Stimulated activated effector memory CD8-positive, alpha-beta T cell treated with anti-CD3 and anti-CD28 coated beads, Interleukin-12 subunit alpha, Interleukin-12 subunit beta, amount 100 ng/mL, for 72 hours (primary cell): Measurements from ENCODE around the gene ERN2.

Source experiments
- ATAC-seq: fragments of 150-1000 bp; cut with Tn5 transposase; 2 replicates; pipeline ENCODE4 v1.10.0; 2021
- DNase-seq, 2 donors: peaks; one replicate each; pipeline ENCODE4 v3.0.0; 2021 to 2022; ENCODE audit warnings: low spot score in 2 of 2
- H3K27ac Mint-ChIP-seq: one replicate; pipeline ENCODE4 v1.8.0; 2022; ENCODE audit warnings: mild to moderate bottlenecking, mixed read lengths
- H3K36me3 Mint-ChIP-seq: one replicate; pipeline ENCODE4 v1.8.0; 2022; ENCODE audit warnings: mild to moderate bottlenecking, mixed read lengths
- H3K4me1 Mint-ChIP-seq: one replicate; pipeline ENCODE4 v1.8.0; 2022; ENCODE audit warnings: mixed read lengths
- H3K4me3 Mint-ChIP-seq: one replicate; pipeline ENCODE4 v1.8.0; 2022; ENCODE audit warnings: mild to moderate bottlenecking, mixed read lengths
- H3K9me3 Mint-ChIP-seq: one replicate; pipeline ENCODE4 v1.8.0; 2022; ENCODE audit warnings: mixed read lengths

ERN2 gene

DNA sequence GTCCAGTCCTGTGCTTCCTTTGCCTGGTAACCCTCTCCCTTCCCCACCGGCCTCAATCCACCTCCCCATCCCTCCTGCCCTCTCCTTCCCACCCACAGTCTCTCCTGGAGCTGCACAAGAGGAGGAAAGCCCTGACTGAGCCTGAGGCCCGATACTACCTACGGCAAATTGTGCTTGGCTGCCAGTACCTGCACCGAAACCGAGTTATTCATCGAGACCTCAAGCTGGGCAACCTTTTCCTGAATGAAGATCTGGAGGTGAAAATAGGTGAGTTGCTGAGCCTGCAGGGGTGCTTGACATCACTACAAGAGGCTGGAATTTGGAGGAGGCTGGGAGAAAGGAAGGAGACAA, 33.1 kb downstream of the ERN2 start:
- Mint-ChIP-seq H3K4me3 (peak overlapping the region; percentile 86), H3K4me1 (peaks cover 19% of the 10 kb centered on the region), H3K27ac (peak overlapping the region; percentile 83), H3K36me3 (peaks cover 63% of the 10 kb centered on the region), H3K9me3 (no peaks in the 10 kb centered on the region)
- no peak for ATAC-seq
- DNase-seq: no peak

DNA sequence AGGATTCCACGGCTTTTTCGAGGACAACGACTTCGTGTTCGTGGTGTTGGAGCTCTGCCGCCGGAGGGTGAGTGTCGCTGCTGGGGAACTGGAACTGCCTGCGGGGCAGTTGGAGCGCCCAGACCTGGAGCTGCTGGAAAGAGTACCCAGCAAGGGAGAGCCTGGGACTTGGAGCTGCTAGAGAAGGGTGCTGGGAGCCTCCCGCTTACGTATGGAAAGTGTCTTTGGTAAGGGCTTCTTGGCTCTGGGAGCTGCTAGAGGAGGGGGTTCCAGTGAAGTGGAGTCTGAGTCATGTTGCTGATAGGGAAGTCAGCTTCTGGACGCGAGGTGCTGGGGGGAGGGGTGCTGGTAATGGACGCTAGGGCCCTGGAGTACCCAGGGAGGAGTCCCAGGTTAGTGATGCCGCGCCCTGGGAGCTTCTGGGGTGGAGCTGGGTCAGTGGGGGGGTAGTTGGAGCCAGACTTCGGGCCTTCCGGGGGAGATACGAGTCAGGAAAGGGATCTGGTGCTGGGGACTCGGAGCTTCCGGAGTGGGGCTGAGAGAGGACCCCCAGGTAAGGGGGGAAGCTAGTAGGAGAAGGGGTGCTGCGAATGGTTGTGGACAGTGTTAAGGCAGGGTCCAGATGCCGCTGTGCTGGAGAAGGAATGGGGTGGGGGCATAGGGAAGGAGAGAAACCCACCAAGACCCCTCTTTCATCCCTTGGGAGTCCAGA, 33.6 kb downstream of the ERN2 start:
- DNase-seq (peak in 1 of 2 donors; percentile 59), ATAC-seq (peak; percentile 3)
- H3K27ac Mint-ChIP-seq: peak overlapping the region; percentile 83
- peaks cover 19% of the 10 kb centered on the region for H3K4me1 Mint-ChIP-seq
- peak overlapping the region; percentile 86 for H3K4me3 Mint-ChIP-seq
- no peaks in the 10 kb centered on the region for H3K9me3 Mint-ChIP-seq
- peaks cover 63% of the 10 kb centered on the region for H3K36me3 Mint-ChIP-seq

DNA sequence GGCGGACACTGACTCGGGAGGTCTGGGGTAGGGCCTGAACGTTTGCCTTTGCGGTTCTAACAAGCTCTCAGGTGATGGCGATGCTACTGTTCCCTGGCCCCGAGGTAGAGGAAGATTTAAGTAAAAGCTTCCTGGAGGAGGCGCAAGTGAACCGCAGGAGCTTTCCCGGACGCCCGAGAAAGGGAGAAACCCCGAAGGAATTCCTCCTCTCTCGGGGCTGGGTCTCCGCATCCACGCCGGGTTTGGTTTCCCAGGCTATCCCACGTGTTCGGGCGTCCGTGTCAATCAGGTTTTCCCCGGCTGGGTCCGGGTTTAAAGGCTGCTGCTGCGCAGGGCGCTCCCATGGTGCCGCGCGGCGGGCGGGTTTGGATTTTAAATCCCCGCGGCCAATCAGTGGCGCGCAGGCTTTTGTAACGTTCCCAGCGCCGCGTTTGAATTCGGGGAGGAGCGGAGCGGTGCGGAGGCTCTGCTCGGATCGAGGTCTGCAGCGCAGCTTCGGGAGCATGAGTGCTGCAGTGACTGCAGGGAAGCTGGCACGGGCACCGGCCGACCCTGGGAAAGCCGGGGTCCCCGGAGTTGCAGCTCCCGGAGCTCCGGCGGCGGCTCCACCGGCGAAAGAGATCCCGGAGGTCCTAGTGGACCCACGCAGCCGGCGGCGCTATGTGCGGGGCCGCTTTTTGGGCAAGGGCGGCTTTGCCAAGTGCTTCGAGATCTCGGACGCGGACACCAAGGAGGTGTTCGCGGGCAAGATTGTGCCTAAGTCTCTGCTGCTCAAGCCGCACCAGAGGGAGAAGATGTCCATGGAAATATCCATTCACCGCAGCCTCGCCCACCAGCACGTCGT, 34.4 kb downstream of the ERN2 start, which contains the start of gene PLK1:
TSS of gene PLK1 (plus strand) at position 460 of the 844 bp plus-strand sequence. CDS start at position 504, 44 bp downstream.
- peaks cover 63% of the 10 kb centered on the region for H3K36me3 Mint-ChIP-seq

DNA sequence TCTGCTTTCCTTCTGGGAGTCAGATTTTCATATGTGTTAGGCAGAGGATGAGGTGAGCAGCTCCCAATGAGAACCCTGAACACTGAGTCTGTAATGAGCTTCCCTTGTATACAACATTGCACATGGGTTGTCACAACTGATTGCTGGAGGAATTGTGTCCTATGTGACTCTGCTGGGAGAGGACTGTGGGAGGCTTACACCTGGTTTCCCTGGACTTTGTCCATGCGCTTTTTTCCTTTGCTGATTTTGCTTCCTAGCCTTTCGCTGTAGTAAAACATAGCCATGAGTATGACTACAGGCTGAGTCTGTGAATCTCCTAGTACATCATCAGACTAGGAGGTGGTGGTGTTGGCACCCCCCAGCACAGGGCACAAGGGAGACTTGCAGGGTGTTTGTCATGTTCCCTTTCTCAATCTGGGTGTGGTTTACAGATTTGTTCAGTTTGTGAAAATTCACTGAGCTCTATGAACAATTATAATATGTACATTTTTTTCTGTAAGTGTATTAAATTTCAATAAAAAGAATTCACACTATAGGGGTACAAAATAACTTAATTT, 36.0 kb downstream of the ERN2 start:
- Mint-ChIP-seq H3K27ac (peak overlapping the region; percentile 58), H3K9me3 (no peaks in the 10 kb centered on the region), H3K4me3 (no peak overlapping the region), H3K36me3 (peaks cover 58% of the 10 kb centered on the region), H3K4me1 (peaks cover 19% of the 10 kb centered on the region)
- no peak for DNase-seq
- ATAC-seq: no peak

More for the DNA sequence above, 34.4 kb downstream of the ERN2 start, which contains the start of gene PLK1:
- ATAC-seq (peak; percentile 97), DNase-seq (peak; percentile 57 to 91)
- Mint-ChIP-seq H3K4me1 (peaks cover 19% of the 10 kb centered on the region), H3K27ac (peak within 1 kb of the TSS; percentile 83), H3K9me3 (no peaks in the 10 kb centered on the region), H3K4me3 (peak within 1 kb of the TSS; percentile 86)

DNA sequence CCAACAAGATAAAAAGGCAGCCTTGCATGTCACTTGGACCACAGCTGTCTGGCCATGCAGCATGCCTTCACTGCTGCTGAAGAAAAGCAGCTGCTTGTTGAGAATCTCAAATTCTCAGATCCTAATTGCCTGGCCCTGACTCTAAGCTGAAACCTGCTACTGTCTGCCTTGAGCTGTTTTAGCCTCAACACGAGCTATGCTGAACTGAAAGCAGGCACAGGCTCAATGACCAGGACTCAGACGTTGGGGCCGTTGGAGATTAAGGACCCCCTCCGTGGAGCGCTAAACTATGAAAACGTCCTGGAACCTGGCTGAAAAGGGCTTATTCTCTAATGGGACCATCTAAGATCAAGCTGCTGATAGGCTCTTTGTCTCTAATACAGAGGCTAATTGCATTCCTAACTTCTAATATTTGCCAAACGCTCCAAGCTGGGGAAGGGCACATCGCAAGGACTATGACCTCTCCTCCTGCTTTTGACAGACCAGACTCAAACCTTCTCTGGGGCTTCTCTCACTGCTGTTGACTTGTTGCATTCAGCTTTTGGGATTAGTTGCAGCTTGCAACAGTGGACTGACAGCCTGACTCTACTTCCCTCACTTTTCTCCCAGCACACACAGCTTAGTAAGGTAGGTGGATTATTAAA, 38.9 kb downstream of the ERN2 start:
- ATAC-seq (no peak), DNase-seq (no peak)
- Mint-ChIP-seq H3K4me1 (peaks cover 25% of the 10 kb centered on the region), H3K4me3 (no peak overlapping the region), H3K36me3 (peaks cover 56% of the 10 kb centered on the region), H3K27ac (no peak overlapping the region), H3K9me3 (no peaks in the 10 kb centered on the region)

DNA sequence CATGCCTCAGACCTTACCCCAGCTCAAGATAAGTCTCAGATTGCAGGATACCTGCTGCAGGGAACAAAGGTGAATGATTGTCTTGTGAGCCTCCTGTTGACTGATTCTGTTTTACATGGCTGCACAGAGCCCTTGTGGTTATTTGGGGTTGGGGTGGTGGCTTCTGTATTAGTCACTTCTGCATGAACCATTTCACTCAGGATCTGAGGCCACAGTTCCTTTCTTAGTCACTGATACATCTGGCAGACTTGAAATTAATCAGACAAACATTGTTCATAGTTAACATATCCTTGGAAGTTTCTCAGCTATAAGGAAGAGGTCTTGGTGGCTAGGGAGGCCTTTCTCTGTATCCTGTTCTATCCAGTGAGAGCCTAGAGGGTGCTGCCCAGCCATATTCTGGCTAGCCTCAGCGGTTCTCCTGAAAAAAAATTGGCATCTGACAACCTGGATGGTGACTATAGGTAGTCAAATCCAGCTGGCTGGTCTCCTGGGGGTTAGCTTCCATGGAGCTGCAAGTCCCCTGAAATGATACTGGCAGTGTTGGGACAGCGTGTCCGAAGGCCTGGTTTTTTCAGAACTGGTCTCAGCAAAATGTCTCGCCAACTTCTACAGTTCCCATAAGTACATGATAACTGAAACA, 42.8 kb downstream of the ERN2 start:
- peak overlapping the region; percentile 15 for H3K27ac Mint-ChIP-seq
- peak; percentile 21 to 82 for DNase-seq
- H3K4me3 Mint-ChIP-seq: no peak overlapping the region
- H3K36me3 Mint-ChIP-seq: peaks cover 90% of the 10 kb centered on the region
- ATAC-seq: peak; percentile 100
- H3K9me3 Mint-ChIP-seq: no peaks in the 10 kb centered on the region
- peaks cover 18% of the 10 kb centered on the region for H3K4me1 Mint-ChIP-seq

DNA sequence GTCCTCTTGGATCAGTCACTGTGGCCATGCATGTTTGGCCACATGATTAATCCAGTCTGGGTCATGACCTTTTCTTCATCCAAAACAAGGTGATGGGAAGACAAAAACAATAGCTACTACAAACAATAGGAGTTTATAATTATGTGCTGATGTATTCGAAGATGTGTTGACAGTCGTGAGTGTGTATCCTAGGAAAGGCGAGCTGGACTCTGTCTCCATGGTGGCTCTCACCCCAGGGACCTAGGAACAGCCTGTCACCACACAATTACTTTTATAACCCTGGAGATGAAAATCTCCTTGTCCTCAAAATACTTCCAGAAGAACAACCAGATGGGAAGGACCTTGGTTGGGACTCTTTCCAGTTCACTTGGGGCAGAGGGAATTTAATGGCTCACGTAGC, 44.1 kb downstream of the ERN2 start:
- ATAC-seq: no peak
- Mint-ChIP-seq H3K36me3 (peaks cover 90% of the 10 kb centered on the region), H3K4me3 (no peak overlapping the region), H3K27ac (no peak overlapping the region), H3K4me1 (peaks cover 19% of the 10 kb centered on the region), H3K9me3 (no peaks in the 10 kb centered on the region)
- DNase-seq: no peak

DNA sequence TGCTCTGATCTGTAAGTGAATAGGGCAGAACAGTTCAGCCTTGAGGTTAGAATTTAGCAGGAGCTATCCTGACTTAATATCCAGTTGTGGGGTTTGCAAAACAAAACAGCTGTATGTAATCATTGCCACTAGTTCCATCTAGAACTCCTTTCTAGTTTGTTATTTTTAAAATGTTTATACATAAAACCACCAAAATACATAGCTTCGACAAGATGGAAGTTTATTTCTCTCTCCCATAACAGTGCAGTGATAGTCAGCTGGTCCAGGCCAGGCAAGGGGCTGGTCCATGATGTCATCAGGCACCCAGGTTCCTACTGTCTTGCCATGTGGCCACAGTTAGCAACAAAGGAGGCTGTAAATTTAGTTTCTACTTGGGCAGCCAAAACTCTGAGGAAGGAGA, 44.8 kb downstream of the ERN2 start:
- Mint-ChIP-seq H3K27ac (no peak overlapping the region), H3K9me3 (no peaks in the 10 kb centered on the region)

DNA sequence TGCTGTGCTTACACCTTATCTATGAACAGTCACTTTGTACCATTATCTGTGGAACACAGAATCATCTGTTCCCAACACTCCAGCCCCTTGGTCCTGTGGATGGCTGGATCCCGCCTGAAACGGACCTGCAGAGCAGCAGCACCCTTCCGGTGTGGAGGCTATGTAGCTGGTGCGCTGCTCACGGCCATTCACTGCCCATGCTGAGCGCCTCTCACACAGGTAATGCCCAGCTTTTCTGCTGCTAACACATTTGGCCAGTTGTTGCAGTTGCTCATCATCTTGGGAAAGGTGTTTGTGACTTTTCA, 45.7 kb downstream of the ERN2 start:
- H3K27ac Mint-ChIP-seq: no peak overlapping the region
- no peak for DNase-seq
- H3K9me3 Mint-ChIP-seq: no peaks in the 10 kb centered on the region
- peaks cover 24% of the 10 kb centered on the region for H3K4me1 Mint-ChIP-seq
- no peak for ATAC-seq
- no peak overlapping the region for H3K4me3 Mint-ChIP-seq
- peaks cover 94% of the 10 kb centered on the region for H3K36me3 Mint-ChIP-seq

More for the DNA sequence above, 44.8 kb downstream of the ERN2 start:
- no peak for DNase-seq
- no peak overlapping the region for H3K4me3 Mint-ChIP-seq
- H3K4me1 Mint-ChIP-seq: peaks cover 24% of the 10 kb centered on the region
- ATAC-seq: no peak
- peaks cover 90% of the 10 kb centered on the region for H3K36me3 Mint-ChIP-seq

DNA sequence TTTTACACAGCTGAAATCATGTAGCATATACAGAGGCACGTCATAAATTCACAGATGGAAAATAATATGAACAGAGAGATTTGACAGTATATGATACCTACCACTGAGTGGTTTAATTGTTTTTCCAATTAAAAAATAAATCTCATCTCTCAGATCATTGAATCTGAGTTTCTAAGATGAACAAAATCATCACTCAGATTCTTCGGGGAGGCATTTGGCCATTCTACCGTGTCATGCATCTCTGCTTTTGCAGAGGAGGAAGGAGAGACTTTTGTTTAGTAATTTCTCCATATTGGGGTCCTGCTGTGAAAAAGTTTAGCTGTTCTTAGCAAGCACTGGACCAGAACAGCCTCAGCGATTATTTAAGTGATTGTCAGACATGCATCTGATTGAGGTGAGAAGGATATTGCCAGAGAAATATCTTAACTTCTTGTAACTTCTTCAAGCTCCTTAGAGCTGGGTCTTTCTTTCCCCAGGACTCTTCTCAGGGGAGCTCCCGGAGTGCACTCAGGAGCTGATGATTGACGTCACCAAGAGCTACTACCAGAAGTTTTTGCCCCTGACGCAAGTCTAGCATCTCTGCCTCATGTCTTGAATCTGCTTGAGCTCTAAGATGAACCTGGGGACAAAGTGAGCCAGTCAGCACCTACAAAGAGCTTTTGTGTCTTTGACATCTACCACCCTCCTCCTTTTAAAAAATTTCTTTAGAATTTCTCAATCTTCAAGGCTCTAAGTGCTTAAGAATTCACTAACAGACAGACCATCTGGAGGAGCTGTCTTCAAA, 46.3 kb downstream of the ERN2 start:
- ATAC-seq (no peak), DNase-seq (no peak)
- Mint-ChIP-seq H3K4me3 (no peak overlapping the region), H3K9me3 (no peaks in the 10 kb centered on the region), H3K36me3 (peaks cover 95% of the 10 kb centered on the region), H3K27ac (no peak overlapping the region), H3K4me1 (peaks cover 24% of the 10 kb centered on the region)

DNA sequence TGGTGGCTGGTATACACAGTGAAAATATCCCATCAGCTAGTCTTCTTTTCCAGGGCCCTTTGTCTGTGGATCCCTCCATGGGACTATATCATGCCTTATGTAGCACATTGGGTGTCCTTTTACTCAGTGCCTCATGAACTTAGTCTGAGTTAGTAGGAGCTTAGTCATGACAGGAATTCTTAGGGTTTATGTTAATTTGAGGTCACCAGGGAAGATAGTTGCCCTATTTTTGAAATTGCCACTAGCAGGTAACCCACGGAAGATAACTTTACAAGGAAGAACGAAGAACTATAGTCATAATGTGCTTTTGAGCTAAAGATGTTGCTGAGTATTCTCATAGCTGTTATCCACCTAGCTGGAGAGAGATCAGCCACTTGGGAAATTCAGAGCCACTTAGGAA, 49.1 kb downstream of the ERN2 start:
- ATAC-seq (peak; percentile 67), DNase-seq (no peak)
- Mint-ChIP-seq H3K4me3 (no peak overlapping the region), H3K9me3 (no peaks in the 10 kb centered on the region), H3K36me3 (peaks cover 99% of the 10 kb centered on the region), H3K4me1 (peaks cover 6% of the 10 kb centered on the region), H3K27ac (no peak overlapping the region)

DNA sequence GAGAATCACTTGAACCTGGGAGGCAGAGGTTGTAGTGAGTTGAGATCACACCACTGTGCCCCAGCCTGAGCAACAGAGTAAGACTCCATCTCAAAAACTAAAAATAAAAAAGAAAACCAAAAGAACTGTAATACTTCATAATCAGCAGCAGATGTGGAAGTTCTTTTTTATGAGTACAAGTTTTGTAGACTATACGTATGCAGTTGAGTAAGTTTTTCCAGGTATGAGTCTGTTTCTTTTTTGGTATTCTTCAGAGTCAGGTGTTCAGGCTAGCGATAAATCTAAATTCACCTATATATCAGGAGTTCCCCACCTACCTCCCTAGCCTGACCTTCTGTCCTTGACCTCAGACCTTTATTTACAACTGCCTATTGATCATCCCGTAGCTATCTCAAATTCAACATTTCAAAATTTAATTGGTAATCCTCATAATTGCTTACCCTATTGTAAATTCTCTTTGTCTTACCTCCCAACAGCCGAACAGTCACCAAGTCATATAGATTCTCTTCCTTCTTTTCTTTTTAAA, 61.0 kb downstream of the ERN2 start:
- peaks cover 85% of the 10 kb centered on the region for H3K36me3 Mint-ChIP-seq
- peaks cover 33% of the 10 kb centered on the region for H3K4me1 Mint-ChIP-seq
- ATAC-seq (peak; percentile 51), DNase-seq (no peak)
- H3K4me3 Mint-ChIP-seq: no peak overlapping the region
- H3K9me3 Mint-ChIP-seq: no peaks in the 10 kb centered on the region
- peak overlapping the region; percentile 11 for H3K27ac Mint-ChIP-seq

DNA sequence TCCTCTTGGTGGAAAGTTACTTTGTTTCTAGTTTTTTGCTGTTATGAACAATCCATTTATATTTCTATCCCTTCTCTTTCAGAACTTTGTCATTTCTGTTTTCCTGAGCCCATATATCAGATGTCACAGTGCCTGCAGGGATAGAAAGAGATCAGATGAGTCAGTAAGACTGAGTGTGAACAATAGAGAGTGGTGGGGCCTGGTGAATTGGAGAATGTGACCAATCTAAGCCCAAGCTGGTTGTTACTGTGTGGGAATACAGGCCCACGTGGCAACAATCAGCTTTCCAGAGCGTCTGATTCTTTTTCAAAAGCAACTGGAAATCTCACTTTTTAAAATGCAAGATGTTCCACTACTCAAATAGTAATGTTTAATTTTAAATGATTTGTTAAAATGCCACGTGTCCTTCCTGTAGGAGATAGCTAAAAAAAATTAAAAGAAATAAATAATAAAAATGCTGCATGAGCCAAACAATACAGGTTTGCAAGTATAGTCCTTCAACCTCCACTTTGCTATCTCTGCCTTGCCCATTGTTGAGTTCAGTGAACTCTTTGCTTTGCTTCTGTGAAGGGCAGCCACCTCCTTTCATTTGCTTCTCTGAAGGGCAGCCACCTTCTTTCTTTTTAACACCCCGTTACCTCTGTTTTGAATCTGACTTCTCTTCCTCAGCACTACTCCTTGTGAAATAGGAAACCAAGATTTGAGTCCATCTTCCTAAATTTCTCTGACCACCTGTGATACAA, 62.2 kb downstream of the ERN2 start:
- Mint-ChIP-seq H3K27ac (peak overlapping the region; percentile 11), H3K9me3 (no peaks in the 10 kb centered on the region), H3K4me1 (peaks cover 39% of the 10 kb centered on the region), H3K36me3 (peaks cover 90% of the 10 kb centered on the region), H3K4me3 (no peak overlapping the region)
- no peak for DNase-seq
- ATAC-seq: peak; percentile 66
